NT2/D1 (cell line): Measurements from ENCODE around the gene TMEM208.

ENCODE experiments used
- DNase-seq: peaks from one replicate; pipeline ENCODE4 v3.0.0-alpha.2; 2011; ENCODE audit warnings: low read depth, low spot score
- H3K27me3 ChIP-seq: 2 replicates; pipeline ENCODE4 v1.6.0; 2011; ENCODE audit warnings: mild to moderate bottlenecking; ENCODE audit not compliant: insufficient read length, insufficient read depth
- H3K36me3 ChIP-seq: 2 replicates; pipeline ENCODE4 v1.6.1; 2011; ENCODE audit warnings: mild to moderate bottlenecking, low read length, mixed read lengths; ENCODE audit not compliant: insufficient read depth, insufficient read length
- H3K4me1 ChIP-seq: 2 replicates; pipeline ENCODE4 v1.5.1; 2011; ENCODE audit not compliant: insufficient read depth, insufficient read length
- H3K4me3 ChIP-seq: 2 replicates; pipeline ENCODE4 v1.5.1; 2011; ENCODE audit warnings: low read depth; ENCODE audit not compliant: insufficient read length
- H3K9ac ChIP-seq: 2 replicates; pipeline ENCODE4 v1.6.0; 2011; ENCODE audit warnings: low read depth; ENCODE audit not compliant: insufficient read length
- H3K9me3 ChIP-seq: 2 replicates; pipeline ENCODE4 v1.5.1; 2011; ENCODE audit warnings: mild to moderate bottlenecking, low read length; ENCODE audit not compliant: insufficient read depth
- SUZ12 ChIP-seq: IDR thresholded peaks from 2 replicates; pipeline ENCODE4 v1.6.1; 2011; ENCODE audit not compliant: insufficient read length, insufficient read depth; ENCODE audit errors: extremely low read depth
- YY1 ChIP-seq: IDR thresholded peaks from 2 replicates; pipeline ENCODE4 v1.6.1; 2011; ENCODE audit not compliant: insufficient read length, insufficient read depth
- ZNF274 ChIP-seq: IDR thresholded peaks from 2 replicates; pipeline ENCODE4 v1.6.1; 2011; ENCODE audit warnings: mild to moderate bottlenecking, low read depth, low read length

Gene TMEM208

DNA sequence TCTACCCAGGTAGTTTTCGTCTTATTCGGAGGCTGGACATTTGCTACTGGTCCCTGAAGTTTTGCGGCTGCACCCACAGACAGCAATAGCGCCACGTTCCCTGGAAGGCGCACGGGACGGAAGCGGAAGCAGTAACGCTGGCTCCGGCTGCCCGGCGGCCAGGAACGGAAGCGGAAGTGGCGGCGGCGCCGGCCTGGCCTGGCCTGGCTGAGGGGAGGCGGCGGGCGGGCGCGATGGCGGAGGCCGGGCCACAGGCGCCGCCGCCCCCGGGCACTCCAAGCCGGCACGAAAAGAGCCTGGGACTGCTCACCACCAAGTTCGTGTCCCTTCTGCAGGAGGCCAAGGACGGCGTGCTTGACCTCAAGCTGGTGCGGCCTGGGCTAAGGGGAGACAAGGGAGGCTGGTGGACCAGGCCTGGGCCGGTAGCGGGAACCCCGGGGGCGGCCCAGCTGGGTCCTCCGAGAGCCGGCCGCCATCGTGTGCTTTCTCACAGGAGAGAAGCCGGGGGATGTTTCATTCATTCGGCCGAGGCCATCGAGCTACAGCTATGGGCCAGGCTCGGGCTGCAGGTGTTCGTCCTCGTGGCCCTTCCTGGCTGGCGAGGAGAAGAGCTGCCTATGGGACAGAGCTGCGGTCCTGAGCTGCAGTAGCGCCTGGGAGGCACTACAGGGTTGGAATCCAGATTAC, 34.8 kb upstream of the TMEM208 start, which contains the start of gene E2F4:
Gene E2F4 (plus strand): TSS at position 161 of the 687 bp plus-strand sequence. CDS start 73 bp downstream, at position 234.
- Histone ChIP-seq H3K9me3 (no peaks in the 10 kb centered on the region), H3K4me3 (peak within 1 kb of the TSS; percentile 100)
- TF ChIP-seq YY1: no peak
- TF ChIP-seq ZNF274: no peak
- TF ChIP-seq SUZ12: peak; percentile 82

DNA sequence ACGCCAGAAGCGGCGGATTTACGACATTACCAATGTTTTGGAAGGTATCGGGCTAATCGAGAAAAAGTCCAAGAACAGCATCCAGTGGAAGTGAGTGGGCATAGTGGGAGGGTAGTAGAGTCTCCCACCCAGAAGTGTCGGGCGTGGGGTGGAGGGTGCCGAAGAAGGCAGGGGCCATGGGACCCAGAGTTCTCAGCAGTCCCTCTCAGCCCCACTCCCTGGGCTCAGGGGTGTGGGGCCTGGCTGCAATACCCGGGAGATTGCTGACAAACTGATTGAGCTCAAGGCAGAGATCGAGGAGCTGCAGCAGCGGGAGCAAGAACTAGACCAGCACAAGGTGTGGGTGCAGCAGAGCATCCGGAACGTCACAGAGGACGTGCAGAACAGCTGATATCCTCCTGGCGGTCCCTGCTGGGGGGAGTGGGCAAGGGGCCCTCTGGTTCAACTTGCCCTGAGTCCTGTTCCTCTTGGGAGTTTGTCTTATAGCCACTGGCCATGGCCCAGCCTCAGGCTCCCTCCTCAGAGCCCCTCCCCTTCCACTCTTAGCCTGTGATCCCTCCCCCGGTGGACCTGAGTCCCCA, 34.1 kb upstream of the TMEM208 start:
- Histone ChIP-seq H3K36me3 (peaks cover 54% of the 10 kb centered on the region), H3K27me3 (no peaks in the 10 kb centered on the region), H3K4me1 (peaks cover 11% of the 10 kb centered on the region), H3K9me3 (no peaks in the 10 kb centered on the region), H3K4me3 (peak overlapping the region; percentile 100), H3K9ac (peak overlapping the region; percentile 100)
- no peak for DNase-seq
- no peak for TF ChIP-seq ZNF274

More for the DNA sequence above, 34.8 kb upstream of the TMEM208 start, which contains the start of gene E2F4:
- DNase-seq: peak; percentile 80
- H3K27me3 ChIP-seq: no peaks in the 10 kb centered on the region
- H3K4me1 ChIP-seq: peaks cover 16% of the 10 kb centered on the region
- H3K36me3 ChIP-seq: peaks cover 47% of the 10 kb centered on the region
- peak within 1 kb of the TSS; percentile 100 for H3K9ac ChIP-seq

DNA sequence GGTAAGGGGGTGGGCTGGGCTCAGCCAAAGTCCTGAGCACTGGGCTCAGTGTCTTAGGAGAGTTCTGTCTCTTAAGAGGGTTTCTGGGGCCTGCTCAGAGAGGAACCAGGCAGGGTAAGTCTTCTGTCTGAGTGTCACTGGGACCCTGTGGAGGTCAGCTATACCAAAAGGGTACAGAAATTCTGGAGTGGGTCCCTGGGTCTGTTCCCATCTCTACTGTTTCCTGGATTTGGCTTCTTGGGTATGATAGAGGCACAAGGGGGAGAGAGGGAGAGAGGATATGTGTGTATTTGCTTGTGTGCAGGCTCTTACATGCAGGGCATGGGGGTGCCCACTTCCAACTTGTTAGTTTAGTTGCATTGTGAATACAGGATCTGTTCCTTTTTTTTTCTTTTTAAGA, 33.4 kb upstream of the TMEM208 start:
- H3K4me3 ChIP-seq: peak overlapping the region; percentile 100
- no peak for DNase-seq
- no peaks in the 10 kb centered on the region for H3K27me3 ChIP-seq

DNA sequence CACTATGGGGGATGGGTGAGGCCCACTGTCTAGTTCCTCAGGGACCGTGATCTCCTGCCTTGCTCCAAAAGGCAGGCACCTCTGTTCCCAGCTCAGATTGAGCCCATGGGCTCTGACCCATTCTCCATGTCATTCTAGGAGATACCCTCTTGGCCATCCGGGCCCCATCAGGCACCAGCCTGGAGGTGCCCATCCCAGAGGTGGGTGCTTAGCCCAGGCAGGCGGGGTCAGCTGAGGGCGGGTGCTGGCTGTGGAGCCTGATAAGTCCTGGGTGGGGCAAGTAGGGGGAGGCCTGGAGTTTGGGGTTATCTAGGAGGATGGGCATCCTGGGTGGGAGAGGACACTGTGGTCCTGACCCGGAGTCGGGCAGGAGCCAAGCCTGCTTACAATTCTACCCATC, 32.7 kb upstream of the TMEM208 start:
- no peak overlapping the region for H3K4me3 ChIP-seq
- H3K9ac ChIP-seq: no peak overlapping the region
- DNase-seq: no peak
- TF ChIP-seq ZNF274: no peak
- TF ChIP-seq YY1: no peak
- TF ChIP-seq SUZ12: no peak
- peaks cover 11% of the 10 kb centered on the region for H3K4me1 ChIP-seq
- H3K36me3 ChIP-seq: peaks cover 66% of the 10 kb centered on the region
- H3K9me3 ChIP-seq: no peaks in the 10 kb centered on the region
- H3K27me3 ChIP-seq: no peaks in the 10 kb centered on the region

More for the DNA sequence above, 33.4 kb upstream of the TMEM208 start:
- TF ChIP-seq YY1 (no peak), SUZ12 (no peak), ZNF274 (no peak)
- Histone ChIP-seq H3K9ac (peak overlapping the region; percentile 100), H3K4me1 (peaks cover 11% of the 10 kb centered on the region), H3K36me3 (peaks cover 61% of the 10 kb centered on the region), H3K9me3 (no peaks in the 10 kb centered on the region)

DNA sequence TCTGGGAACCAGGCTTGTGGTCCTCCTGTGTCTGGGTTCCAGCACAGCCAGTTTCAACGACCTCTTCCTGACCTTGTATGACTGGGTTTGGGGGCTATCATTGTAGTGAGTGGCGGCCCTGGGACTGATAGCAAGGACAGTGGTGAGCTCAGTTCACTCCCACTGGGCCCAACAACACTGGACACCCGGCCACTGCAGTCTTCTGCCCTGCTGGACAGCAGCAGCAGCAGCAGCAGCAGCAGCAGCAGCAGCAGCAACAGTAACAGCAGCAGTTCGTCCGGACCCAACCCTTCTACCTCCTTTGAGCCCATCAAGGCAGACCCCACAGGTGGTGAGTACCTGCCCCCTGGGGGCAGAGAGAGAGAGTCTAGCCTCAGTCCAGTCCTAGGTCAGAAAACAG, 31.3 kb upstream of the TMEM208 start:
- Histone ChIP-seq H3K27me3 (no peaks in the 10 kb centered on the region), H3K4me1 (peaks cover 9% of the 10 kb centered on the region), H3K4me3 (no peak overlapping the region), H3K9me3 (no peaks in the 10 kb centered on the region), H3K9ac (no peak overlapping the region), H3K36me3 (peaks cover 79% of the 10 kb centered on the region)
- DNase-seq: no peak
- no peak for TF ChIP-seq SUZ12
- TF ChIP-seq ZNF274: no peak
- TF ChIP-seq YY1: no peak

DNA sequence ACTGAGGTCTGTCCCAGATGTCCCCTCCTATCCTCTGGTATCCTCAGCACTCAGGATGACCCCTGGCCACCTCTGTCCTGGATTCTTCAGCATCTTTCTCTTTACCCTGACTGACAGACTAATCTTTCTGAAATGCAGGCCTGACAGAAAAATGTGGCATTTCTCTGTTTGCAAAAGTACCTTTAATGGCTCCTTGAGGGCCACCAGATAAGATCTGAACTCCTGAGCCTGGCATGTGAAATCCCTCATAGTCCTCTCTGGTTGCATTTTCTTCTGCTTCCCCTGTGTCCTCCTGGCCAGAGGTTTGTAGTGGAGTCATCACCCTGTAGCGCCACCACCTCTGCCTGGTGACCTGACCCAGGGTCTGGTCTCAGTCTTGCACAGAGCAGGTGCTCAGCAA, 30.0 kb upstream of the TMEM208 start:
- Histone ChIP-seq H3K9me3 (no peaks in the 10 kb centered on the region), H3K27me3 (no peaks in the 10 kb centered on the region), H3K4me1 (peaks cover 9% of the 10 kb centered on the region), H3K9ac (no peak overlapping the region), H3K36me3 (peaks cover 89% of the 10 kb centered on the region), H3K4me3 (no peak overlapping the region)
- TF ChIP-seq SUZ12 (no peak), ZNF274 (no peak), YY1 (no peak)
- no peak for DNase-seq

DNA sequence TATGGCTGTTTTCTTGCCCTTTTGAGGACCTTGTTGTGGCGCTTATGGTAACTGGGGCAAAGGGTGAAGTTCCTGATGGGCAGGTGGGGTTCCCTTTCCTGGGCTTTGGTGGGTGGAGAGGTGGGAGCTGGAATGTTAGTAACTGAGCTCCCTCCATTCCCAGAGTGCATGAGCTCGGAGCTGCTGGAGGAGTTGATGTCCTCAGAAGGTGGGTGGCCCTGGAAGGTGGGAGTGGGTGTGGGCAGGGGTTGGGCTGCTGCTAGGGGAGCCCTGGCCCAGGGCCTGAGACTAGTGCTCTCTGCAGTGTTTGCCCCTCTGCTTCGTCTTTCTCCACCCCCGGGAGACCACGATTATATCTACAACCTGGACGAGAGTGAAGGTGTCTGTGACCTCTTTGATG, 29.2 kb upstream of the TMEM208 start:
- H3K27me3 ChIP-seq: no peaks in the 10 kb centered on the region
- H3K4me1 ChIP-seq: peaks cover 6% of the 10 kb centered on the region
- H3K9me3 ChIP-seq: no peaks in the 10 kb centered on the region
- H3K36me3 ChIP-seq: peaks cover 94% of the 10 kb centered on the region
- H3K9ac ChIP-seq: no peak overlapping the region
- TF ChIP-seq YY1 (no peak), SUZ12 (no peak), ZNF274 (no peak)
- DNase-seq: no peak
- H3K4me3 ChIP-seq: no peak overlapping the region
